ENCODE data around the gene LBP. TPM values are rescaled to one million over a fixed set of nuclear protein-coding genes. Genes with fewer than 3 reads are reported as not detected.

LBP gene
- total and polyA plus RNA-seq, 3 experiments from 2014 or later, result not detected

GRCh38 chr20:38357653-38358207 lies 11.4 kb downstream of the LBP start:
- Histone ChIP-seq H3K27me3 (ENCODE audit: insufficient read depth, low read length, poor library complexity, severe bottlenecking) (no peaks in the 10 kb centered on the region), H3K27ac (ENCODE audit: low read depth, low read length) (no peak overlapping the region), H3K4me3 (ENCODE audit: low read length) (no peak overlapping the region), H3K9me3 (ENCODE audit: low read length) (no peaks in the 10 kb centered on the region), H3K36me3 (ENCODE audit: insufficient read depth, low read length) (no peaks in the 10 kb centered on the region), H3K4me1 (ENCODE audit: insufficient read depth, low read length) (no peaks in the 10 kb centered on the region)
- POLR2A ChIA-PET, result no interaction called here
- Mint-ChIP-seq H3K27ac (no peak overlapping the region), H3K9me3 (no peaks in the 10 kb centered on the region), H3K27me3 (peaks cover 0 to under 1% of the 10 kb centered on the region in 2 donors), H3K36me3 (no peaks in the 10 kb centered on the region), H3K4me3 (no peak overlapping the region), H3K4me1 (no peaks in the 10 kb centered on the region)
- CTCF ChIA-PET, result no interaction called here
- DNase-seq, result no peak

- H3K9me3 Mint-ChIP-seq, result no peaks in the 10 kb centered on the region
- Histone ChIP-seq H3K4me3 (ENCODE audit: low read length) (no peak overlapping the region), H3K27me3 (ENCODE audit: insufficient read depth, low read length, poor library complexity, severe bottlenecking) (no peaks in the 10 kb centered on the region), H3K36me3 (ENCODE audit: insufficient read depth, low read length) (no peaks in the 10 kb centered on the region), H3K9me3 (ENCODE audit: low read length) (no peaks in the 10 kb centered on the region), H3K4me1 (ENCODE audit: insufficient read depth, low read length) (no peaks in the 10 kb centered on the region), H3K27ac (ENCODE audit: low read depth, low read length) (no peak overlapping the region)
- no peak overlapping the region for H3K4me3 Mint-ChIP-seq
- H3K36me3 Mint-ChIP-seq, result no peaks in the 10 kb centered on the region
- H3K27me3 Mint-ChIP-seq, result peaks cover 0 to 7% of the 10 kb centered on the region in 2 donors
- no peak for DNase-seq
- CTCF ChIA-PET, result no interaction called here
- H3K4me1 Mint-ChIP-seq, result no peaks in the 10 kb centered on the region
- H3K27ac Mint-ChIP-seq, result no peak overlapping the region
- POLR2A ChIA-PET, result no interaction called here
Observed at GRCh38 chr20:38358556-38358955, 12.3 kb downstream of the LBP start.

- Mint-ChIP-seq H3K36me3 (no peaks in the 10 kb centered on the region), H3K27ac (no peak overlapping the region), H3K9me3 (no peaks in the 10 kb centered on the region), H3K27me3 (peaks cover 1 to 19% of the 10 kb centered on the region in 2 donors), H3K4me1 (no peaks in the 10 kb centered on the region), H3K4me3 (no peak overlapping the region)
- Histone ChIP-seq H3K4me3 (ENCODE audit: low read length) (no peak overlapping the region), H3K27me3 (ENCODE audit: insufficient read depth, low read length, poor library complexity, severe bottlenecking) (no peaks in the 10 kb centered on the region), H3K36me3 (ENCODE audit: insufficient read depth, low read length) (no peaks in the 10 kb centered on the region), H3K9me3 (ENCODE audit: low read length) (no peaks in the 10 kb centered on the region), H3K4me1 (ENCODE audit: insufficient read depth, low read length) (no peaks in the 10 kb centered on the region), H3K27ac (ENCODE audit: low read depth, low read length) (no peak overlapping the region)
- DNase-seq, result no peak
- CTCF ChIA-PET, result no interaction called here
- POLR2A ChIA-PET, result no interaction called here
Observed at GRCh38 chr20:38363004-38363747, 16.9 kb downstream of the LBP start.

GRCh38 chr20:38369389-38369788 lies 23.1 kb downstream of the LBP start:
- H3K27ac ChIP-seq (ENCODE audit: low read depth, low read length), result no peak overlapping the region
- Mint-ChIP-seq H3K36me3 (peaks cover 0 to 2% (median 0%) of the 10 kb centered on the region in 3 donors), H3K9me3 (no peaks in the 10 kb centered on the region), H3K27me3 (peaks cover 9 to 17% of the 10 kb centered on the region in 2 donors), H3K4me1 (peaks cover 2 to 6% (median 5%) of the 10 kb centered on the region in 3 donors), H3K4me3 (no peak overlapping the region), H3K27ac (no peak overlapping the region)
- CTCF ChIA-PET, result no interaction called here
- H3K4me3 ChIP-seq (ENCODE audit: low read length), result no peak overlapping the region
- no peaks in the 10 kb centered on the region for H3K36me3 ChIP-seq (ENCODE audit: insufficient read depth, low read length)
- no peaks in the 10 kb centered on the region for H3K27me3 ChIP-seq (ENCODE audit: insufficient read depth, low read length, poor library complexity, severe bottlenecking)
- POLR2A ChIA-PET, result no interaction called here
- H3K4me1 ChIP-seq (ENCODE audit: insufficient read depth, low read length), result no peaks in the 10 kb centered on the region
- no peak for DNase-seq
- H3K9me3 ChIP-seq (ENCODE audit: low read length), result no peaks in the 10 kb centered on the region

- H3K4me3 ChIP-seq (ENCODE audit: low read length), result no peak overlapping the region
- DNase-seq, result no peak
- H3K36me3 ChIP-seq (ENCODE audit: insufficient read depth, low read length), result no peaks in the 10 kb centered on the region
- peak overlapping the region in 1 of 8 donors; percentile 68 for H3K27ac Mint-ChIP-seq
- no peaks in the 10 kb centered on the region for H3K27me3 ChIP-seq (ENCODE audit: insufficient read depth, low read length, poor library complexity, severe bottlenecking)
- no peaks in the 10 kb centered on the region for H3K9me3 Mint-ChIP-seq
- peaks cover 2 to 6% (median 5%) of the 10 kb centered on the region in 3 donors for H3K4me1 Mint-ChIP-seq
- peaks cover 10 to 15% of the 10 kb centered on the region in 2 donors for H3K27me3 Mint-ChIP-seq
- no peak overlapping the region for H3K27ac ChIP-seq (ENCODE audit: low read depth, low read length)
- no peaks in the 10 kb centered on the region for H3K9me3 ChIP-seq (ENCODE audit: low read length)
- no peaks in the 10 kb centered on the region for H3K4me1 ChIP-seq (ENCODE audit: insufficient read depth, low read length)
- ChIA-PET POLR2A (no interaction called here), CTCF (no interaction called here)
- H3K4me3 Mint-ChIP-seq, result no peak overlapping the region
- peaks cover 0 to 2% (median 0%) of the 10 kb centered on the region in 3 donors for H3K36me3 Mint-ChIP-seq
Observed at GRCh38 chr20:38372806-38373205, 26.5 kb downstream of the LBP start.

GRCh38 chr20:38373231-38373867 lies 27.1 kb downstream of the LBP start:
- ChIA-PET POLR2A (no interaction called here), CTCF (no interaction called here)
- peaks cover 10 to 15% of the 10 kb centered on the region in 2 donors for H3K27me3 Mint-ChIP-seq
- Histone ChIP-seq H3K4me3 (ENCODE audit: low read length) (no peak overlapping the region), H3K27ac (ENCODE audit: low read depth, low read length) (no peak overlapping the region), H3K4me1 (ENCODE audit: insufficient read depth, low read length) (no peaks in the 10 kb centered on the region), H3K36me3 (ENCODE audit: insufficient read depth, low read length) (no peaks in the 10 kb centered on the region), H3K9me3 (ENCODE audit: low read length) (no peaks in the 10 kb centered on the region), H3K27me3 (ENCODE audit: insufficient read depth, low read length, poor library complexity, severe bottlenecking) (no peaks in the 10 kb centered on the region)
- H3K27ac Mint-ChIP-seq, result peak overlapping the region in 1 of 8 donors; percentile 68
- peaks cover 0 to 2% (median 0%) of the 10 kb centered on the region in 3 donors for H3K36me3 Mint-ChIP-seq
- H3K9me3 Mint-ChIP-seq, result no peaks in the 10 kb centered on the region
- no peak for DNase-seq
- H3K4me1 Mint-ChIP-seq, result peaks cover 2 to 6% (median 5%) of the 10 kb centered on the region in 3 donors
- no peak overlapping the region for H3K4me3 Mint-ChIP-seq

- Mint-ChIP-seq H3K4me3 (no peak overlapping the region), H3K36me3 (peaks cover 0 to 2% (median 0%) of the 10 kb centered on the region in 3 donors), H3K27ac (no peak overlapping the region), H3K27me3 (peaks cover 10 to 15% of the 10 kb centered on the region in 2 donors), H3K4me1 (peaks cover 2 to 6% (median 5%) of the 10 kb centered on the region in 3 donors), H3K9me3 (no peaks in the 10 kb centered on the region)
- no peak for DNase-seq
- Histone ChIP-seq H3K4me1 (ENCODE audit: insufficient read depth, low read length) (no peaks in the 10 kb centered on the region), H3K27me3 (ENCODE audit: insufficient read depth, low read length, poor library complexity, severe bottlenecking) (no peaks in the 10 kb centered on the region), H3K27ac (ENCODE audit: low read depth, low read length) (no peak overlapping the region), H3K4me3 (ENCODE audit: low read length) (no peak overlapping the region), H3K9me3 (ENCODE audit: low read length) (no peaks in the 10 kb centered on the region), H3K36me3 (ENCODE audit: insufficient read depth, low read length) (no peaks in the 10 kb centered on the region)
- CTCF ChIA-PET, result no interaction called here
- POLR2A ChIA-PET, result no interaction called here
Observed at GRCh38 chr20:38373898-38374297, 27.6 kb downstream of the LBP start.

GRCh38 chr20:38377039-38377685 lies 30.9 kb downstream of the LBP start:
- ChIA-PET POLR2A (no interaction called here), CTCF (no interaction called here)
- no peak for DNase-seq
- no peak overlapping the region for H3K27ac ChIP-seq (ENCODE audit: low read depth, low read length)
- no peaks in the 10 kb centered on the region for H3K4me1 Mint-ChIP-seq
- H3K27ac Mint-ChIP-seq, result no peak overlapping the region
- H3K27me3 ChIP-seq (ENCODE audit: insufficient read depth, low read length, poor library complexity, severe bottlenecking), result no peaks in the 10 kb centered on the region
- no peaks in the 10 kb centered on the region for H3K4me1 ChIP-seq (ENCODE audit: insufficient read depth, low read length)
- no peaks in the 10 kb centered on the region for H3K36me3 Mint-ChIP-seq
- H3K9me3 ChIP-seq (ENCODE audit: low read length), result no peaks in the 10 kb centered on the region
- H3K4me3 Mint-ChIP-seq, result no peak overlapping the region
- H3K4me3 ChIP-seq (ENCODE audit: low read length), result no peak overlapping the region
- H3K27me3 Mint-ChIP-seq, result peaks cover 12 to 23% of the 10 kb centered on the region in 2 donors
- H3K9me3 Mint-ChIP-seq, result no peaks in the 10 kb centered on the region
- H3K36me3 ChIP-seq (ENCODE audit: insufficient read depth, low read length), result no peaks in the 10 kb centered on the region

All from CD8-positive, alpha-beta memory T cell (primary cell).